Mucosa of descending colon (tissue), 3 donors: ENCODE data around the gene F8. TPM values are rescaled to one million over a fixed set of nuclear protein-coding genes. Genes with fewer than 3 reads are reported as not detected.

ENCODE experiments used
- ATAC-seq: fragments of 200-7000 bp; cut with Tn5 transposase; one replicate; pipeline ENCODE4 v1.9.1; 2020; ENCODE audit warnings: mild to moderate bottlenecking, moderate library complexity
- DNase-seq, 3 donors: peaks; one replicate each; pipeline ENCODE4 v3.0.0-alpha.2; 2020
- H3K36me3 ChIP-seq: fragments of 200-600 bp; one replicate; pipeline ENCODE4 v1.8.0; 2021; ENCODE audit warnings: low read depth, mild to moderate bottlenecking
- H3K4me1 ChIP-seq: fragments of 200-600 bp; one replicate; pipeline ENCODE4 v1.8.0; 2021; ENCODE audit warnings: low read depth, mild to moderate bottlenecking
- H3K4me3 ChIP-seq: fragments of 200-600 bp; one replicate; pipeline ENCODE4 v1.8.0; 2021; ENCODE audit warnings: mild to moderate bottlenecking
- H3K9me3 ChIP-seq: fragments of 200-600 bp; one replicate; pipeline ENCODE4 v1.8.0; 2021; ENCODE audit warnings: mild to moderate bottlenecking
- CTCF ChIP-seq: fragments of 200-600 bp; IDR thresholded peaks from one replicate; pipeline ENCODE4 v1.8.0; 2022; ENCODE audit warnings: antibody characterized with exemption, mild to moderate bottlenecking
- intact Hi-C, 2 donors: fragments of 100-400 bp; cut with DNase I in 1 of 2; cut with micrococcal nuclease in 1 of 2; formaldehyde crosslinking; loops; one replicate each; pipeline versions ENCODE4 v1.11.0 to v1.11.1; 2022; cut with DNase I, micrococcal nuclease
- total RNA-seq, 3 donors: library from RNA; stranded (reverse); fragmentation: NEBNext Ultra II Directional in 2 of 3; extraction: Animal tissue kit (Norgen Biotek cat#: 25700) in 2 of 3; gene quantifications; one replicate each; pipeline versions ENCODE4 v1.2.1 to v1.2.4, GENCODE V29; 2021 to 2023
- donor health status: DM: no; HTN: no; CAD: no; lungs with moderate emphysema.
- donor health status: DM: no; HTN: no; CAD: no.
- donor health status: DM: no; HTN: yes; CAD: no.

The F8 gene
- total RNA-seq, 3 donors from 2014 or later = 2.8 to 14.0 (median 5.4) TPM

GRCh38 chrX:154805696-154806091 lies 216.8 kb downstream of the F8 start:
- DNase-seq (no peak), ATAC-seq (peak; percentile 72)
- no peak for TF ChIP-seq CTCF
- H3K9me3 ChIP-seq = no peaks in the 10 kb centered on the region
- H3K36me3 ChIP-seq = no peaks in the 10 kb centered on the region
- peaks cover 8% of the 10 kb centered on the region for H3K4me1 ChIP-seq
- no peak overlapping the region for H3K4me3 ChIP-seq
- intact Hi-C loops = no loop called here

- no peak for TF ChIP-seq CTCF
- Histone ChIP-seq H3K4me3 (no peak within 1 kb of the TSS), H3K4me1 (peaks cover 9% of the 10 kb centered on the region), H3K36me3 (no peaks in the 10 kb centered on the region), H3K9me3 (no peaks in the 10 kb centered on the region)
- peak; percentile 98 for ATAC-seq
- intact Hi-C loops = no loop called here
- DNase-seq = peak; percentile 75 to 89 (median 86)
These were observed 217.4 kb downstream of the F8 start, which contains the start of gene MPP1 for GRCh38 chrX:154804957-154805695. TSS of gene MPP1 (minus strand) at chrX:154805485. CDS start at chrX:154805373, 112 bp downstream.

DNA sequence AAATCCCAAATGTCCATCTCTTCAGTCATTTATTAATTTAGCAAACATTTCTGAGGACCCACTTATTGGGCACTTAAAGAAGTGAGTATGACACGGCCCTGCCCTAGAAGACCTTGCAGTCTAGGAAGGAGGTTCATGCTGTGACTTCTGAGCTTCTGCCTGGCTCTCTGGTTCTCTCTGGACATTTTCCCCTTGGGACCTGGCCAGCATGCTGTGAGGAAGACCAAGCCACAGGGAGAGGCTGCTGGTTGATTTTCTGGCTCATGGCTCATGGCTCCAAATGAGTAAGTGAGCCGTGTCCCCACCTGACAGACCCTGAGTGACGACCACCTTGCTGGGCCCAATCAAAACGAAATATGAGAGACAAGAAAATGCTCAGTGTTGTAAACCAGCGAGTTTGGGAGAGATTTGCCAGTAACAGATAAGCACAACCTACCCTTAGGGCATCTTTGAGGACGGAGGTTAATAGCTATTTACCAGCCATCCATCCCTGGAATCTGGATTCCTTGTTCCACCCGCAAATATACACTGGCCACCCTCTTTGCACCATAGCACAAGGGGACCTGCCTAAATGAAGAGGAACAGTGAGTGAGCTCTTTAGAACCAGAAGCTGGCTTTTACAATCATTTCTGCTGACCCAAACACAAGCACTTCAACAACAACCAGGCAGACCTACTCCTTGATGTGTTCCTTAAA lies 218.1 kb downstream of the F8 start:
- ATAC-seq (no peak), DNase-seq (no peak)
- Histone ChIP-seq H3K4me1 (peaks cover 10% of the 10 kb centered on the region), H3K9me3 (no peaks in the 10 kb centered on the region), H3K4me3 (no peak overlapping the region), H3K36me3 (no peaks in the 10 kb centered on the region)
- intact Hi-C loops = no loop called here
- TF ChIP-seq CTCF = no peak

GRCh38 chrX:154802947-154803346 lies 219.6 kb downstream of the F8 start:
- H3K4me3 ChIP-seq = no peak overlapping the region
- ATAC-seq = no peak

More at GRCh38 chrX:154802947-154803346, 219.6 kb downstream of the F8 start:
- no peak for DNase-seq
- Histone ChIP-seq H3K36me3 (no peaks in the 10 kb centered on the region), H3K9me3 (no peaks in the 10 kb centered on the region), H3K4me1 (peaks cover 17% of the 10 kb centered on the region)
- intact Hi-C loops = no loop called here
- TF ChIP-seq CTCF = no peak
